NCI-H2196 (cell line): ENCODE measurements around the gene PRDM1.
"Not testable (repeated sequence)": the region's sequence is repeated elsewhere in the genome, so short reads cannot be mapped to it uniquely, and the experiment has no call there.

ENCODE experiments used
- DNase-seq: peaks from one replicate; lab custom pipeline; 2025; ENCODE audit not compliant: unreplicated experiment; lab: John Stamatoyannopoulos, UW

The PRDM1 gene

GRCh38 chr6:106134906-106135634 lies 48.9 kb downstream of the PRDM1 start:
- DNase-seq, result no peak

- no peak for DNase-seq
These were observed 49.9 kb downstream of the PRDM1 start for GRCh38 chr6:106135911-106136571.

- DNase-seq, result no peak
These were observed 50.7 kb downstream of the PRDM1 start for GRCh38 chr6:106136845-106137244.

GRCh38 chr6:106138151-106138550 lies 52.0 kb downstream of the PRDM1 start:
- DNase-seq, result no peak

- DNase-seq, result no peak
These were observed 55.5 kb downstream of the PRDM1 start for GRCh38 chr6:106141441-106142237.

GRCh38 chr6:106142876-106143431 lies 56.8 kb downstream of the PRDM1 start:
- DNase-seq, result no peak

GRCh38 chr6:106143665-106144064 lies 57.5 kb downstream of the PRDM1 start:
- DNase-seq, result no peak

GRCh38 chr6:106145144-106145543 lies 59.0 kb downstream of the PRDM1 start:
- no peak for DNase-seq

- no peak for DNase-seq
These were observed 59.6 kb downstream of the PRDM1 start for GRCh38 chr6:106145741-106146227.

GRCh38 chr6:106146852-106147351 lies 60.8 kb downstream of the PRDM1 start:
- DNase-seq, result no peak

GRCh38 chr6:106147476-106147875 lies 61.3 kb downstream of the PRDM1 start:
- no peak for DNase-seq

- DNase-seq, result no peak
These were observed 63.4 kb downstream of the PRDM1 start for GRCh38 chr6:106149472-106150069.

GRCh38 chr6:106152476-106152875 lies 66.3 kb downstream of the PRDM1 start:
- not testable (repeated sequence) for DNase-seq

GRCh38 chr6:106152952-106153351 lies 66.8 kb downstream of the PRDM1 start:
- no peak for DNase-seq

- DNase-seq, result no peak
These were observed 68.2 kb downstream of the PRDM1 start for GRCh38 chr6:106154326-106154725.

GRCh38 chr6:106155219-106155830 lies 69.2 kb downstream of the PRDM1 start:
- DNase-seq, result no peak

- no peak for DNase-seq
These were observed 70.3 kb downstream of the PRDM1 start for GRCh38 chr6:106156413-106156812.

- DNase-seq, result no peak
These were observed 70.7 kb downstream of the PRDM1 start for GRCh38 chr6:106156863-106157262.

GRCh38 chr6:106158816-106159215 lies 72.7 kb downstream of the PRDM1 start:
- no peak for DNase-seq
